Caco-2 (cell line): ENCODE results near the gene PFKFB3. TPM values are rescaled to one million over a fixed set of nuclear protein-coding genes. Genes with fewer than 3 reads are reported as not detected.
"Not testable (repeated sequence)": the region's sequence is repeated elsewhere in the genome, so short reads cannot be mapped to it uniquely, and the experiment has no call there.

Experiments used
- BruUV-seq: library from RNA; stranded (reverse); fragments of 400-500 nt; replicated peaks from 2 replicates; lab custom pipeline; 2021; lab: Mats Ljungman, UMichigan
- CTCF ChIA-PET: fragments of 300-600 bp; sonication (Branson Sonifier 250); formaldehyde crosslinking; loops from one replicate; lab custom pipeline; 2022; ENCODE audit warnings: antibody characterized with exemption; lab: Charles Lee
- POLR2A ChIA-PET: fragments of 300-600 bp; sonication (Branson Sonifier 250); formaldehyde crosslinking; loops from one replicate; lab custom pipeline; 2022; ENCODE audit warnings: antibody characterized with exemption; lab: Charles Lee
- DNase-seq, 2 experiments: peaks; one replicate each; pipeline versions ENCODE4 v3.0.0 to v3.0.0-alpha.2; 2020 to 2022
- H3K27me3 ChIP-seq: replicated peaks from 2 replicates; pipeline ENCODE4 v1.6.0; 2011; ENCODE audit warnings: low read length; ENCODE audit not compliant: control insufficient read depth, insufficient read depth
- H3K36me3 ChIP-seq: 2 replicates; pipeline ENCODE4 v1.5.1; 2011; ENCODE audit warnings: low read length; ENCODE audit not compliant: control insufficient read depth, insufficient read depth
- H3K4me1 ChIP-seq: fragments of 250-450 bp; sonication (Bioruptor Pico); 2 replicates; pipeline ENCODE4 v1.5.1; 2020; ENCODE audit warnings: mild to moderate bottlenecking
- H3K4me3 ChIP-seq: 2 replicates; pipeline ENCODE4 v1.5.1; 2011; ENCODE audit warnings: low read depth, mild to moderate bottlenecking, control low read depth, low read length
- H3K9me3 ChIP-seq: fragments of 250-450 bp; sonication (Bioruptor Pico); 2 replicates; pipeline ENCODE4 v1.5.1; 2020; ENCODE audit warnings: mild to moderate bottlenecking, moderate library complexity
- H3K27ac Mint-ChIP-seq: one replicate; pipeline ENCODE4 v1.8.0; 2022; ENCODE audit warnings: mixed read lengths; ENCODE audit not compliant: unreplicated experiment
- H3K27me3 Mint-ChIP-seq: one replicate; pipeline ENCODE4 v1.8.0; 2022; ENCODE audit warnings: mixed read lengths; ENCODE audit not compliant: insufficient read depth, unreplicated experiment
- H3K36me3 Mint-ChIP-seq: one replicate; pipeline ENCODE4 v1.8.0; 2022; ENCODE audit warnings: mild to moderate bottlenecking, mixed read lengths; ENCODE audit not compliant: insufficient read depth, unreplicated experiment
- H3K4me1 Mint-ChIP-seq: one replicate; pipeline ENCODE4 v1.8.0; 2022; ENCODE audit warnings: low read depth, mixed read lengths; ENCODE audit not compliant: unreplicated experiment
- H3K4me3 Mint-ChIP-seq: one replicate; pipeline ENCODE4 v1.8.0; 2022; ENCODE audit warnings: mild to moderate bottlenecking, moderate library complexity, mixed read lengths; ENCODE audit not compliant: unreplicated experiment
- H3K9me3 Mint-ChIP-seq: one replicate; pipeline ENCODE4 v1.8.0; 2022; ENCODE audit warnings: mixed read lengths; ENCODE audit not compliant: unreplicated experiment
- CTCF ChIP-seq, 2 experiments: fragments of 200-600 bp in 1 of 2; IDR thresholded peaks; 1 replicate in 1 of 2; 2 replicates in 1 of 2; pipeline versions ENCODE4 v1.5.1 to v1.8.0; 2011 to 2022; ENCODE audit warnings: antibody characterized with exemption in 1 of 2, control low read depth in 1 of 2, inconsistent platforms in 1 of 2, low read depth in 1 of 2, low read length in 1 of 2, mild to moderate bottlenecking in 1 of 2, moderate library complexity in 1 of 2; ENCODE audit not compliant: insufficient read depth in 1 of 2, severe bottlenecking in 1 of 2, unreplicated experiment in 1 of 2
- intact Hi-C: fragments of 100-400 bp; cut with micrococcal nuclease; formaldehyde crosslinking; loops from one replicate; pipeline ENCODE4 v1.10.0; 2022; ENCODE audit not compliant: unreplicated experiment
- total RNA-seq: library from RNA; stranded (reverse); gene quantifications from 2 replicates; pipeline ENCODE4 v1.2.3, GENCODE V29; 2022

Gene PFKFB3
- total RNA-seq, 1 experiment from 2014 or later = 33.0 TPM

GRCh38 chr10:6195376-6195775 is 7.4 kb upstream of the PFKFB3 start:
- ChIA-PET CTCF (no interaction called here), POLR2A (interaction anchor here (0.5 kb wide), 1 partner anchor 207 kb away, joined by 3 read pairs; no protein-coding TSS in a partner anchor)
- Mint-ChIP-seq H3K9me3 (no peaks in the 10 kb centered on the region), H3K36me3 (no peaks in the 10 kb centered on the region), H3K4me3 (no peak overlapping the region), H3K4me1 (no peaks in the 10 kb centered on the region), H3K27ac (no peak overlapping the region), H3K27me3 (no peaks in the 10 kb centered on the region)
- Histone ChIP-seq H3K4me3 (no peak overlapping the region), H3K36me3 (no peaks in the 10 kb centered on the region), H3K9me3 (no peaks in the 10 kb centered on the region), H3K4me1 (peaks cover 4% of the 10 kb centered on the region; the same call in 1 of the 2 replicates), H3K27me3 (no peaks in the 10 kb centered on the region)
- TF ChIP-seq CTCF (IDR thresholded peaks at IDR 0.05; ENCODE audit: insufficient read depth in 1 of 2, low read depth in 1 of 2, low read length in 1 of 2, severe bottlenecking in 1 of 2, unreplicated experiment in 1 of 2) = no peak
- no peak for DNase-seq
- intact Hi-C loops = no loop called here
- no TSS peak for BruUV-seq

GRCh38 chr10:6195846-6196245 is 6.9 kb upstream of the PFKFB3 start:
- ChIA-PET CTCF (interaction anchor here (0.7 kb wide), 1 partner anchor 110 kb away, joined by 7 read pairs; no protein-coding TSS in a partner anchor), POLR2A (no interaction called here)
- H3K27ac Mint-ChIP-seq = no peak overlapping the region

GRCh38 chr10:6196524-6196923 is 6.2 kb upstream of the PFKFB3 start:
- H3K27ac Mint-ChIP-seq, POLR2A ChIA-PET, BruUV-seq, H3K27me3 ChIP-seq, H3K9me3 Mint-ChIP-seq, intact Hi-C loops, H3K27me3 Mint-ChIP-seq, H3K4me3 Mint-ChIP-seq, DNase-seq, H3K4me3 ChIP-seq, H3K36me3 ChIP-seq, H3K9me3 ChIP-seq, H3K36me3 Mint-ChIP-seq, H3K4me1 ChIP-seq, H3K4me1 Mint-ChIP-seq: not testable (repeated sequence)
- CTCF ChIA-PET = interaction anchor here (0.7 kb wide), 1 partner anchor 110 kb away, joined by 7 read pairs; no protein-coding TSS in a partner anchor

More at GRCh38 chr10:6195846-6196245, 6.9 kb upstream of the PFKFB3 start:
- Histone ChIP-seq H3K4me1 (peaks cover 6% of the 10 kb centered on the region), H3K27me3 (no peaks in the 10 kb centered on the region), H3K36me3 (no peaks in the 10 kb centered on the region), H3K9me3 (no peaks in the 10 kb centered on the region), H3K4me3 (no peak overlapping the region)
- no peak overlapping the region for H3K4me3 Mint-ChIP-seq
- TF ChIP-seq CTCF (IDR thresholded peaks at IDR 0.05; ENCODE audit: insufficient read depth in 1 of 2, low read depth in 1 of 2, low read length in 1 of 2, severe bottlenecking in 1 of 2, unreplicated experiment in 1 of 2) = no peak
- no TSS peak for BruUV-seq
- H3K9me3 Mint-ChIP-seq = no peaks in the 10 kb centered on the region
- intact Hi-C loops = no loop called here
- H3K4me1 Mint-ChIP-seq = no peaks in the 10 kb centered on the region
- DNase-seq = no peak
- no peaks in the 10 kb centered on the region for H3K36me3 Mint-ChIP-seq
- H3K27me3 Mint-ChIP-seq = no peaks in the 10 kb centered on the region
